Breast epithelium (tissue), 4 donors: Measurements from ENCODE around the gene FXYD1. TPM values are rescaled to one million over a fixed set of nuclear protein-coding genes. Genes with fewer than 3 reads are reported as not detected.
"Not testable (repeated sequence)": the region's sequence is repeated elsewhere in the genome, so short reads cannot be mapped to it uniquely, and the experiment has no call there.

Source experiments
- DNase-seq, 2 donors: peaks; one replicate each; pipeline ENCODE4 v3.0.0-alpha.2; 2019; ENCODE audit warnings: low spot score in 2 of 2
- H3K27ac ChIP-seq, 2 donors: fragments of 200-600 bp; sonication (generic) in 1 of 2; one replicate each; pipeline ENCODE4 v1.5.1; 2016 to 2019; ENCODE audit warnings: mild to moderate bottlenecking in 1 of 2
- H3K27me3 ChIP-seq, 2 donors: fragments of 200-600 bp; sonication (generic) in 1 of 2; one replicate each; pipeline versions ENCODE4 v1.5.1 to v1.6.0; 2017 to 2019; ENCODE audit warnings: control low read depth in 1 of 2, mild to moderate bottlenecking in 1 of 2
- H3K36me3 ChIP-seq: fragments of 200-600 bp; one replicate; pipeline ENCODE4 v1.5.1; 2019
- H3K4me1 ChIP-seq, 2 donors: fragments of 200-600 bp; sonication (generic); one replicate each; pipeline ENCODE4 v1.5.1; 2016 to 2019; ENCODE audit warnings: control low read depth in 1 of 2
- H3K4me3 ChIP-seq, 3 donors: fragments of 200-600 bp; sonication (generic); 1 replicate in 2 of 3; 2 replicates in 1 of 3; pipeline ENCODE4 v1.5.1; 2016 to 2019; ENCODE audit warnings: mild to moderate bottlenecking in 3 of 3, moderate library complexity in 2 of 3
- H3K9me3 ChIP-seq, 2 donors: fragments of 200-600 bp; sonication (generic) in 1 of 2; one replicate each; pipeline ENCODE4 v1.5.1; 2016 to 2019; ENCODE audit warnings: control low read depth in 1 of 2
- CTCF ChIP-seq, 3 donors: fragments of 450-650 bp; IDR thresholded peaks; one replicate each; pipeline ENCODE4 v1.5.1; 2016 to 2017; ENCODE audit warnings: antibody characterized with exemption in 3 of 3, mild to moderate bottlenecking in 3 of 3, moderate library complexity in 3 of 3
- POLR2A ChIP-seq: fragments of 450-650 bp; IDR thresholded peaks from one replicate; pipeline ENCODE4 v1.6.1; 2016; ENCODE audit warnings: antibody characterized with exemption, mild to moderate bottlenecking, moderate library complexity
- POLR2AphosphoS5 ChIP-seq, 3 donors: sonication (generic); formaldehyde crosslinking; IDR thresholded peaks; one replicate each; pipeline ENCODE4 v1.6.1; 2017; ENCODE audit warnings: antibody characterized with exemption in 3 of 3
- intact Hi-C: fragments of 100-400 bp; cut with DNase I; formaldehyde crosslinking; loops from one replicate; pipeline ENCODE4 v1.15.1; 2023; ENCODE audit warnings: low total_unique reads
- total RNA-seq, 3 donors: library from RNA; depleted of rRNA; stranded (reverse); fragments of >200 nt; gene quantifications; one replicate each; pipeline ENCODE4 v1.1.0, GENCODE V29; 2016

Gene FXYD1
- total RNA-seq, 3 donors from 2014 or later, result 15.5 to 75.5 (median 34.7) TPM

- H3K27ac ChIP-seq, result no peak overlapping the region
- no peaks in the 10 kb centered on the region for H3K4me1 ChIP-seq
- no peak overlapping the region for H3K4me3 ChIP-seq
- DNase-seq, result no peak
- intact Hi-C loops, result no loop called here
- no peaks in the 10 kb centered on the region for H3K9me3 ChIP-seq
- TF ChIP-seq POLR2A, result no peak
- no peak for TF ChIP-seq POLR2AphosphoS5 (IDR thresholded peaks at IDR 0.05)
- no peak for TF ChIP-seq CTCF (IDR thresholded peaks at IDR 0.05)
- H3K36me3 ChIP-seq, result no peaks in the 10 kb centered on the region
- H3K27me3 ChIP-seq, result no peaks in the 10 kb centered on the region
Measured at GRCh38 chr19:35099155-35099896, 39.3 kb upstream of the FXYD1 start.

GRCh38 chr19:35099897-35100275, 38.7 kb upstream of the FXYD1 start:
- H3K27me3 ChIP-seq, result no peaks in the 10 kb centered on the region
- intact Hi-C loops, result no loop called here
- H3K4me1 ChIP-seq, result no peaks in the 10 kb centered on the region
- DNase-seq, result no peak
- H3K4me3 ChIP-seq, result no peak overlapping the region
- TF ChIP-seq POLR2A (no peak), POLR2AphosphoS5 (IDR thresholded peaks at IDR 0.05) (no peak), CTCF (IDR thresholded peaks at IDR 0.05) (no peak)
- H3K36me3 ChIP-seq, result no peaks in the 10 kb centered on the region
- H3K9me3 ChIP-seq, result no peaks in the 10 kb centered on the region
- H3K27ac ChIP-seq, result no peak overlapping the region

- no peaks in the 10 kb centered on the region for H3K9me3 ChIP-seq
- no peaks in the 10 kb centered on the region for H3K4me1 ChIP-seq
- intact Hi-C loops, result no loop called here
- no peaks in the 10 kb centered on the region for H3K36me3 ChIP-seq
- no peak for DNase-seq
- no peak overlapping the region for H3K4me3 ChIP-seq
- H3K27me3 ChIP-seq, result no peaks in the 10 kb centered on the region
- TF ChIP-seq POLR2A, result no peak
- no peak for TF ChIP-seq CTCF (IDR thresholded peaks at IDR 0.05)
- no peak overlapping the region for H3K27ac ChIP-seq
Measured at GRCh38 chr19:35100588-35101533, 37.8 kb upstream of the FXYD1 start.

- DNase-seq, intact Hi-C loops, H3K4me3 ChIP-seq, H3K9me3 ChIP-seq, H3K27ac ChIP-seq, H3K27me3 ChIP-seq, H3K4me1 ChIP-seq, H3K36me3 ChIP-seq: not testable (repeated sequence)
Measured at GRCh38 chr19:35101949-35102348, 36.7 kb upstream of the FXYD1 start.

GRCh38 chr19:35103614-35104013, 35.0 kb upstream of the FXYD1 start:
- H3K27me3 ChIP-seq, H3K27ac ChIP-seq, DNase-seq, H3K36me3 ChIP-seq, H3K4me3 ChIP-seq, H3K9me3 ChIP-seq: not testable (repeated sequence)
- H3K4me1 ChIP-seq, result peaks cover 2 to 13% of the 10 kb centered on the region in 2 donors
- intact Hi-C loops, result loop anchor here (1.0 kb wide), 1 partner anchor 30 kb away; no protein-coding TSS in a partner anchor

GRCh38 chr19:35104361-35104760, 34.3 kb upstream of the FXYD1 start:
- no peak for TF ChIP-seq POLR2AphosphoS5 (IDR thresholded peaks at IDR 0.05)
- no peak for TF ChIP-seq CTCF (IDR thresholded peaks at IDR 0.05)
- no peak for TF ChIP-seq POLR2A
- no peak for DNase-seq
- H3K27ac ChIP-seq, result no peak overlapping the region
- no peak overlapping the region for H3K4me3 ChIP-seq
- H3K4me1 ChIP-seq, result peaks cover 2 to 13% of the 10 kb centered on the region in 2 donors
- H3K27me3 ChIP-seq, result no peaks in the 10 kb centered on the region
- intact Hi-C loops, result no loop called here
- H3K36me3 ChIP-seq, result no peaks in the 10 kb centered on the region
- no peaks in the 10 kb centered on the region for H3K9me3 ChIP-seq
